HepG2 (cell line): ENCODE data around the gene FBXW5. TPM values are rescaled to one million over a fixed set of nuclear protein-coding genes. Genes with fewer than 3 reads are reported as not detected.

Experiments used
- ATF7 ChIP-seq, 2 experiments: fragments of 450-650 bp in 1 of 2; sonication (generic) in 1 of 2; formaldehyde crosslinking in 1 of 2; IDR thresholded peaks; 2 replicates each; pipeline versions ENCODE4 v1.4.0 to v1.6.1; 2016 to 2020; ENCODE audit warnings: antibody characterized with exemption in 1 of 2, mild to moderate bottlenecking in 1 of 2, missing genetic modification reagents in 1 of 2
- DBP ChIP-seq: sonication (generic); formaldehyde crosslinking; IDR thresholded peaks from 2 replicates; pipeline ENCODE4 v1.4.0; 2020; ENCODE audit warnings: missing genetic modification reagents; ENCODE audit errors: not compliant biosample characterization
- FOSL2 ChIP-seq: sonication (generic); formaldehyde crosslinking; IDR thresholded peaks from 2 replicates; pipeline ENCODE4 v1.4.0; 2020; ENCODE audit warnings: missing genetic modification reagents
- FOXO1 ChIP-seq: sonication (generic); formaldehyde crosslinking; IDR thresholded peaks from 2 replicates; pipeline ENCODE4 v1.4.0; 2020; ENCODE audit warnings: missing genetic modification reagents
- KAT8 ChIP-seq: IDR thresholded peaks from 2 replicates; pipeline ENCODE4 v1.6.1; 2016; ENCODE audit warnings: missing genetic modification reagents, missing compliant biosample characterization
- MYC ChIP-seq: sonication (generic); formaldehyde crosslinking; IDR thresholded peaks from 2 replicates; pipeline ENCODE4 v1.9.0; 2021; ENCODE audit warnings: missing genetic modification reagents, borderline replicate concordance
- PAWR ChIP-seq: sonication (generic); formaldehyde crosslinking; IDR thresholded peaks from 2 replicates; pipeline ENCODE4 v1.4.0; 2020; ENCODE audit warnings: missing genetic modification reagents, mild to moderate bottlenecking, borderline replicate concordance
- PHF21A ChIP-seq: sonication (generic); formaldehyde crosslinking; IDR thresholded peaks from 2 replicates; pipeline ENCODE4 v1.5.0; 2020; ENCODE audit warnings: mild to moderate bottlenecking, missing genetic modification reagents
- RARG ChIP-seq: sonication (generic); formaldehyde crosslinking; IDR thresholded peaks from 2 replicates; pipeline ENCODE4 v1.4.0; 2020; ENCODE audit warnings: low read depth, mild to moderate bottlenecking, missing genetic modification reagents
- RFXAP ChIP-seq: sonication (generic); formaldehyde crosslinking; IDR thresholded peaks from 2 replicates; pipeline ENCODE4 v1.4.0; 2020; ENCODE audit warnings: missing genetic modification reagents, borderline replicate concordance
- SP5 ChIP-seq: IDR thresholded peaks from 2 replicates; pipeline ENCODE4 v1.6.1; 2016; ENCODE audit warnings: low read depth, borderline replicate concordance
- TARDBP ChIP-seq: sonication (generic); formaldehyde crosslinking; IDR thresholded peaks from 2 replicates; pipeline ENCODE4 v1.8.0; 2022; ENCODE audit warnings: mild to moderate bottlenecking, missing genetic modification reagents
- YEATS2 ChIP-seq: sonication (generic); formaldehyde crosslinking; IDR thresholded peaks from 2 replicates; pipeline ENCODE4 v1.4.0; 2020; ENCODE audit warnings: missing genetic modification reagents, borderline replicate concordance
- ZNF136 ChIP-seq: sonication (generic); formaldehyde crosslinking; IDR thresholded peaks from 2 replicates; pipeline ENCODE4 v1.8.1; 2022; ENCODE audit warnings: low read depth, mild to moderate bottlenecking, moderate library complexity, missing genetic modification reagents
- ZNF274 ChIP-seq: sonication (generic); formaldehyde crosslinking; IDR thresholded peaks from 2 replicates; pipeline ENCODE4 v1.5.1; 2020; ENCODE audit warnings: mild to moderate bottlenecking, missing genetic modification reagents
- ZNF367 ChIP-seq: sonication (generic); formaldehyde crosslinking; IDR thresholded peaks from 2 replicates; pipeline ENCODE4 v1.4.0; 2020; ENCODE audit warnings: missing genetic modification reagents, borderline replicate concordance
- ZNF510 ChIP-seq: sonication (generic); formaldehyde crosslinking; IDR thresholded peaks from 2 replicates; pipeline ENCODE4 v1.4.0; 2020; ENCODE audit warnings: low read depth, mild to moderate bottlenecking, missing genetic modification reagents
- ZNF550 ChIP-seq: sonication (generic); formaldehyde crosslinking; IDR thresholded peaks from 2 replicates; pipeline ENCODE4 v1.4.0; 2020; ENCODE audit warnings: mild to moderate bottlenecking, missing genetic modification reagents, borderline replicate concordance
- ZNF724P ChIP-seq: sonication (generic); formaldehyde crosslinking; IDR thresholded peaks from 2 replicates; pipeline ENCODE4 v1.8.0; 2022; ENCODE audit warnings: missing genetic modification reagents, borderline replicate concordance
- ZNF747 ChIP-seq: sonication (generic); formaldehyde crosslinking; IDR thresholded peaks from 2 replicates; pipeline ENCODE4 v1.8.1; 2023; ENCODE audit warnings: missing genetic modification reagents, mild to moderate bottlenecking, borderline replicate concordance
- ZNF761 ChIP-seq: sonication (generic); formaldehyde crosslinking; conservative IDR thresholded peaks from 2 replicates; pipeline ENCODE4 v1.4.0; 2020; ENCODE audit warnings: mild to moderate bottlenecking, missing genetic modification reagents
- polyA plus RNA-seq, 8 experiments: library from polyadenylated mRNA; depleted of rRNA in 3 of 8; stranded (reverse) in 7 of 8; unstranded in 1 of 8; fragments of >200 nt; fragmentation: Illumina TruSeq in 4 of 8; extraction: Trizol in 4 of 8; gene quantifications; 2 replicates each; pipeline versions ENCODE4 v1.2.1 to v1.2.3, GENCODE V29; 2011 to 2016; ENCODE audit warnings: low read depth in 4 of 8, missing spikeins in 1 of 8, mixed read lengths in 1 of 8; ENCODE audit not compliant: insufficient read depth in 1 of 8
- total RNA-seq, 5 experiments: library from RNA; depleted of rRNA; stranded (reverse); fragments of >200 nt; fragmentation: Illumina TruSeq; extraction: Trizol; gene quantifications; 2 replicates each; pipeline ENCODE4 v1.2.3, GENCODE V29; 2016; ENCODE audit warnings: low read depth in 1 of 5
- TF ChIP-seq, protein P1 (sequence below): sonication (generic); formaldehyde crosslinking; IDR thresholded peaks from 2 replicates; pipeline ENCODE4 v1.5.1; 2020; ENCODE audit warnings: missing genetic modification reagents, mild to moderate bottlenecking, borderline replicate concordance
- TF ChIP-seq, protein P2 (sequence below): sonication (generic); formaldehyde crosslinking; IDR thresholded peaks from 2 replicates; pipeline ENCODE4 v1.4.0; 2020; ENCODE audit warnings: missing genetic modification reagents, borderline replicate concordance
- TF ChIP-seq, protein P3 (sequence below): sonication (generic); formaldehyde crosslinking; IDR thresholded peaks from 2 replicates; pipeline ENCODE4 v1.5.0; 2020; ENCODE audit warnings: mild to moderate bottlenecking, missing genetic modification reagents

FBXW5 gene
- total and polyA plus RNA-seq, 2 of the 13 experiments (the other 11 are each of a cell fraction or from before 2014, with no cell fraction given) = 52.0 to 60.4 TPM

- TF ChIP-seq ZNF510 (CRISPR knock-in tag) (0 out of 2 replicates have a peak, but pooled peaks have one; percentile 8), ZNF367 (CRISPR knock-in tag) (no peak), RARG (CRISPR knock-in tag) (peak; percentile 77; the same call in 1 of the 2 replicates), SP5 (CRISPR knock-in tag) (peak; percentile 83; the same call in 1 of the 2 replicates), ZNF724P (CRISPR knock-in tag) (0 out of 2 replicates have a peak, but pooled peaks have one; percentile 7), ATF7 (IDR thresholded peaks at IDR 0.05) (no peak), ATF7 (CRISPR knock-in tag; IDR thresholded peaks at IDR 0.05) (no peak), KAT8 (CRISPR knock-in tag) (0 out of 2 replicates have a peak, but pooled peaks have one; percentile 18), ZNF274 (CRISPR knock-in tag) (peak; percentile 81; the same call in 1 of the 2 replicates), ZNF761 (CRISPR knock-in tag) (peak; percentile 58; the same call in 1 of the 2 replicates), MYC (CRISPR knock-in tag) (peak; percentile 49; the same call in 1 of the 2 replicates), PAWR (no peak), DBP (peak; percentile 13), PHF21A (CRISPR knock-in tag) (peak; percentile 64), FOSL2 (CRISPR knock-in tag) (peak; percentile 36; the same call in 1 of the 2 replicates), FOXO1 (0 out of 2 replicates have a peak, but pooled peaks have one; percentile 27), TARDBP (CRISPR knock-in tag) (peak; percentile 16; the same call in 1 of the 2 replicates), YEATS2 (peak; percentile 67), ZNF136 (peak; percentile 47; the same call in 1 of the 2 replicates), ZNF747 (CRISPR knock-in tag) (peak; percentile 71), ZNF550 (CRISPR knock-in tag) (no peak), RFXAP (CRISPR knock-in tag) (peak; percentile 62; the same call in 1 of the 2 replicates)
- TF ChIP-seq, protein P1, sequence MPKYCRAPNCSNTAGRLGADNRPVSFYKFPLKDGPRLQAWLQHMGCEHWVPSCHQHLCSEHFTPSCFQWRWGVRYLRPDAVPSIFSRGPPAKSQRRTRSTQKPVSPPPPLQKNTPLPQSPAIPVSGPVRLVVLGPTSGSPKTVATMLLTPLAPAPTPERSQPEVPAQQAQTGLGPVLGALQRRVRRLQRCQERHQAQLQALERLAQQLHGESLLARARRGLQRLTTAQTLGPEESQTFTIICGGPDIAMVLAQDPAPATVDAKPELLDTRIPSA (CRISPR knock-in tag) = 0 out of 2 replicates have a peak, but pooled peaks have one; percentile 58
- TF ChIP-seq, protein P2, sequence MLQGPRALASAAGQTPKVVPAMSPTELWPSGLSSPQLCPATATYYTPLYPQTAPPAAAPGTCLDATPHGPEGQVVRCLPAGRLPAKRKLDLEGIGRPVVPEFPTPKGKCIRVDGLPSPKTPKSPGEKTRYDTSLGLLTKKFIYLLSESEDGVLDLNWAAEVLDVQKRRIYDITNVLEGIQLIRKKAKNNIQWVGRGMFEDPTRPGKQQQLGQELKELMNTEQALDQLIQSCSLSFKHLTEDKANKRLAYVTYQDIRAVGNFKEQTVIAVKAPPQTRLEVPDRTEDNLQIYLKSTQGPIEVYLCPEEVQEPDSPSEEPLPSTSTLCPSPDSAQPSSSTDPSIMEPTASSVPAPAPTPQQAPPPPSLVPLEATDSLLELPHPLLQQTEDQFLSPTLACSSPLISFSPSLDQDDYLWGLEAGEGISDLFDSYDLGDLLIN (CRISPR knock-in tag) = 0 out of 2 replicates have a peak, but pooled peaks have one; percentile 39
- TF ChIP-seq, protein P3, sequence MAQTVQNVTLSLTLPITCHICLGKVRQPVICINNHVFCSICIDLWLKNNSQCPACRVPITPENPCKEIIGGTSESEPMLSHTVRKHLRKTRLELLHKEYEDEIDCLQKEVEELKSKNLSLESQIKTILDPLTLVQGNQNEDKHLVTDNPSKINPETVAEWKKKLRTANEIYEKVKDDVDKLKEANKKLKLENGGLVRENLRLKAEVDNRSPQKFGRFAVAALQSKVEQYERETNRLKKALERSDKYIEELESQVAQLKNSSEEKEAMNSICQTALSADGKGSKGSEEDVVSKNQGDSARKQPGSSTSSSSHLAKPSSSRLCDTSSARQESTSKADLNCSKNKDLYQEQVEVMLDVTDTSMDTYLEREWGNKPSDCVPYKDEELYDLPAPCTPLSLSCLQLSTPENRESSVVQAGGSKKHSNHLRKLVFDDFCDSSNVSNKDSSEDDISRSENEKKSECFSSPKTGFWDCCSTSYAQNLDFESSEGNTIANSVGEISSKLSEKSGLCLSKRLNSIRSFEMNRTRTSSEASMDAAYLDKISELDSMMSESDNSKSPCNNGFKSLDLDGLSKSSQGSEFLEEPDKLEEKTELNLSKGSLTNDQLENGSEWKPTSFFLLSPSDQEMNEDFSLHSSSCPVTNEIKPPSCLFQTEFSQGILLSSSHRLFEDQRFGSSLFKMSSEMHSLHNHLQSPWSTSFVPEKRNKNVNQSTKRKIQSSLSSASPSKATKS = no peak
Measured at GRCh38 chr9:136944519-136945332, at the start of gene FBXW5, which contains the start of gene C8G (continued).
